Trophoblast cell (in vitro differentiated cells and primary cell): ENCODE results near the gene ARFGAP2.

Experiments
- DNase-seq, 2 donors: peaks; one replicate each; pipeline ENCODE4 v3.0.0-alpha.2; 2016
- H2AFZ ChIP-seq: 2 replicates; pipeline ENCODE4 v1.6.1; 2013; ENCODE audit warnings: low read length, moderate library complexity, mild to moderate bottlenecking; ENCODE audit not compliant: insufficient read depth, poor library complexity
- H2AK5ac ChIP-seq: 2 replicates; pipeline ENCODE4 v1.6.1; 2013; ENCODE audit warnings: mild to moderate bottlenecking, low read length
- H2BK120ac ChIP-seq: 2 replicates; pipeline ENCODE4 v1.6.1; 2013; ENCODE audit warnings: low read length, mild to moderate bottlenecking, moderate library complexity; ENCODE audit not compliant: insufficient read depth, poor library complexity
- H2BK12ac ChIP-seq: 2 replicates; pipeline ENCODE4 v1.6.1; 2013; ENCODE audit warnings: mild to moderate bottlenecking, low read length, moderate library complexity
- H2BK5ac ChIP-seq: 2 replicates; pipeline ENCODE4 v1.6.1; 2013; ENCODE audit warnings: low read length, low read depth, moderate library complexity, mild to moderate bottlenecking; ENCODE audit not compliant: poor library complexity
- H3K14ac ChIP-seq: 2 replicates; pipeline ENCODE4 v1.6.1; 2013; ENCODE audit warnings: mild to moderate bottlenecking, low read length
- H3K18ac ChIP-seq: 2 replicates; pipeline ENCODE4 v1.6.1; 2013; ENCODE audit warnings: mild to moderate bottlenecking, low read length
- H3K23ac ChIP-seq: 2 replicates; pipeline ENCODE4 v1.6.1; 2013; ENCODE audit warnings: low read length
- H3K27ac ChIP-seq: 2 replicates; pipeline ENCODE4 v1.5.1; 2013; ENCODE audit warnings: low read depth, mild to moderate bottlenecking, inconsistent platforms, low read length, moderate library complexity
- H3K27me3 ChIP-seq: 2 replicates; pipeline ENCODE4 v1.6.1; 2013; ENCODE audit warnings: inconsistent platforms, mild to moderate bottlenecking, low read length, moderate library complexity; ENCODE audit not compliant: insufficient read depth
- H3K36me3 ChIP-seq, 2 experiments: 1 replicate in 1 of 2; 2 replicates in 1 of 2; pipeline ENCODE4 v1.6.1; 2013; ENCODE audit warnings: low read length in 2 of 2, mild to moderate bottlenecking in 2 of 2, moderate library complexity in 1 of 2; ENCODE audit not compliant: insufficient read depth in 2 of 2, control insufficient read depth in 1 of 2
- H3K4ac ChIP-seq: 2 replicates; pipeline ENCODE4 v1.6.1; 2013; ENCODE audit warnings: low read depth, mild to moderate bottlenecking, low read length, moderate library complexity
- H3K4me1 ChIP-seq, 2 experiments: 1 replicate in 1 of 2; 2 replicates in 1 of 2; pipeline ENCODE4 v1.6.1; 2013; ENCODE audit warnings: low read length in 2 of 2, mild to moderate bottlenecking in 2 of 2, moderate library complexity in 1 of 2; ENCODE audit not compliant: insufficient read depth in 2 of 2, control insufficient read depth in 1 of 2
- H3K4me2 ChIP-seq: 2 replicates; pipeline ENCODE4 v1.6.1; 2013; ENCODE audit warnings: inconsistent platforms, mild to moderate bottlenecking, low read length, moderate library complexity
- H3K4me3 ChIP-seq: 2 replicates; pipeline ENCODE4 v1.5.1; 2013; ENCODE audit warnings: mild to moderate bottlenecking, low read depth, low read length, inconsistent platforms
- H3K79me1 ChIP-seq: one replicate; pipeline ENCODE4 v1.6.1; 2013; ENCODE audit warnings: low read length
- H3K79me2 ChIP-seq: 2 replicates; pipeline ENCODE4 v1.6.1; 2013; ENCODE audit warnings: low read length, mild to moderate bottlenecking; ENCODE audit not compliant: control insufficient read depth, insufficient read depth, poor library complexity
- H3K9ac ChIP-seq: 2 replicates; pipeline ENCODE4 v1.6.1; 2013; ENCODE audit warnings: mild to moderate bottlenecking, low read length
- H3K9me3 ChIP-seq: 2 replicates; pipeline ENCODE4 v1.6.1; 2013; ENCODE audit warnings: low read depth, mild to moderate bottlenecking, control low read depth, inconsistent platforms, low read length; ENCODE audit not compliant: insufficient read depth
- H4K12ac ChIP-seq: 2 replicates; pipeline ENCODE4 v1.6.1; 2013; ENCODE audit warnings: low read depth, mild to moderate bottlenecking, low read length, moderate library complexity
- H4K8ac ChIP-seq: 2 replicates; pipeline ENCODE4 v1.6.1; 2013; ENCODE audit warnings: low read depth, mild to moderate bottlenecking, low read length, moderate library complexity
- H4K91ac ChIP-seq: one replicate; pipeline ENCODE4 v1.6.1; 2013; ENCODE audit warnings: low read depth, mild to moderate bottlenecking, low read length, moderate library complexity
- WGBS: extraction: QIAGEN DNeasy Blood & Tissue Kit; methylation state at CpG from one replicate; pipeline ENCODE4 v1.1.7; 2013; ENCODE audit warnings: missing lambda C conversion rate; ENCODE audit not compliant: insufficient read length, insufficient coverage; ENCODE audit errors: extremely low coverage; 5-methylcytosine and 5-hydroxymethylcytosine counted together

The ARFGAP2 gene

GRCh38 chr11:47182380-47182779, 5.7 kb upstream of the ARFGAP2 start:
- no peak overlapping the region for H4K12ac ChIP-seq
- peak overlapping the region; percentile 35 for H3K18ac ChIP-seq
- no peak overlapping the region for H3K4me2 ChIP-seq
- H3K9ac ChIP-seq, result no peak overlapping the region
- peaks cover 28 to 32% of the 10 kb centered on the region in 2 experiments for H3K4me1 ChIP-seq
- H3K79me1 ChIP-seq, result peaks cover 23% of the 10 kb centered on the region
- H2BK120ac ChIP-seq, result no peak overlapping the region
- peak overlapping the region; percentile 62 for H3K4ac ChIP-seq
- no peak overlapping the region for H3K14ac ChIP-seq
- H3K27me3 ChIP-seq, result no peaks in the 10 kb centered on the region
- H3K4me3 ChIP-seq, result no peak overlapping the region
- H3K9me3 ChIP-seq, result peaks cover 2% of the 10 kb centered on the region
- peak overlapping the region; percentile 9 for H2BK12ac ChIP-seq
- no peak overlapping the region for H4K91ac ChIP-seq
- no peak overlapping the region for H2AFZ ChIP-seq
- no peak overlapping the region for H4K8ac ChIP-seq
- H2AK5ac ChIP-seq, result peak overlapping the region; percentile 38
- no CpG with 5 or more reads among the region's 17 CpGs for WGBS
- no peak overlapping the region for H3K27ac ChIP-seq
- H3K79me2 ChIP-seq, result peaks cover 22% of the 10 kb centered on the region
- no peak for DNase-seq
- H3K23ac ChIP-seq, result no peak overlapping the region
- H3K36me3 ChIP-seq, result peaks cover 40 to 43% of the 10 kb centered on the region in 2 experiments
- H2BK5ac ChIP-seq, result no peak overlapping the region

DNA sequence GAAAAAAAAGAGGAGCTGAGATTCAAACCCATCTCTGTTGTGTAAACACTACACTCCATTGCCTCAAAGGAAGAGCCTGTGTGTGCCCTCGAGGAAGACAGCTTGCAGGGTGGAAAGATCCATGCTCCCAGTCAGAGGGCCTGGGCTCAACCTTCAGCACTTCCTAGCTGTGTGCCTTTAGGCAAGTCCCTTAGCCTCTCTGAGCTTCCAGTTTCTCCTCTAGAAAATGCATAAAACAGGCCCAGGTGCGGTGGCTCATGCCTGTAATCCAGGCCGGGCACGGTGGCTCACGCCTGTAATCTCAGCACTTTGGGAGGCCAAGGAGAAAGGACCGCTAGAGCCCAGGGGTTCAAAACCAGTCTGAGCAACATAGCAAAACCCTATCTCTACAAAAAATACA, 4.6 kb upstream of the ARFGAP2 start:
- no peak overlapping the region for H3K4me3 ChIP-seq
- peaks cover 22% of the 10 kb centered on the region for H3K79me1 ChIP-seq
- no CpG with 5 or more reads among the region's 6 CpGs for WGBS
- H3K9ac ChIP-seq, result no peak overlapping the region
- H2AK5ac ChIP-seq, result no peak overlapping the region
- H3K27ac ChIP-seq, result no peak overlapping the region
- H3K18ac ChIP-seq, result no peak overlapping the region
- DNase-seq, result no peak
- H3K23ac ChIP-seq, result no peak overlapping the region
- peaks cover 40 to 43% of the 10 kb centered on the region in 2 experiments for H3K36me3 ChIP-seq
- no peak overlapping the region for H4K8ac ChIP-seq
- no peak overlapping the region for H2AFZ ChIP-seq
- H3K9me3 ChIP-seq, result peaks cover 2% of the 10 kb centered on the region
- H3K4me2 ChIP-seq, result no peak overlapping the region
- no peak overlapping the region for H2BK12ac ChIP-seq
- H3K4me1 ChIP-seq, result peaks cover 20 to 22% of the 10 kb centered on the region in 2 experiments
- no peak overlapping the region for H2BK120ac ChIP-seq
- H4K12ac ChIP-seq, result no peak overlapping the region
- no peak overlapping the region for H4K91ac ChIP-seq
- no peaks in the 10 kb centered on the region for H3K27me3 ChIP-seq
- peaks cover 21% of the 10 kb centered on the region for H3K79me2 ChIP-seq
- no peak overlapping the region for H3K14ac ChIP-seq
- no peak overlapping the region for H3K4ac ChIP-seq
- H2BK5ac ChIP-seq, result no peak overlapping the region

DNA sequence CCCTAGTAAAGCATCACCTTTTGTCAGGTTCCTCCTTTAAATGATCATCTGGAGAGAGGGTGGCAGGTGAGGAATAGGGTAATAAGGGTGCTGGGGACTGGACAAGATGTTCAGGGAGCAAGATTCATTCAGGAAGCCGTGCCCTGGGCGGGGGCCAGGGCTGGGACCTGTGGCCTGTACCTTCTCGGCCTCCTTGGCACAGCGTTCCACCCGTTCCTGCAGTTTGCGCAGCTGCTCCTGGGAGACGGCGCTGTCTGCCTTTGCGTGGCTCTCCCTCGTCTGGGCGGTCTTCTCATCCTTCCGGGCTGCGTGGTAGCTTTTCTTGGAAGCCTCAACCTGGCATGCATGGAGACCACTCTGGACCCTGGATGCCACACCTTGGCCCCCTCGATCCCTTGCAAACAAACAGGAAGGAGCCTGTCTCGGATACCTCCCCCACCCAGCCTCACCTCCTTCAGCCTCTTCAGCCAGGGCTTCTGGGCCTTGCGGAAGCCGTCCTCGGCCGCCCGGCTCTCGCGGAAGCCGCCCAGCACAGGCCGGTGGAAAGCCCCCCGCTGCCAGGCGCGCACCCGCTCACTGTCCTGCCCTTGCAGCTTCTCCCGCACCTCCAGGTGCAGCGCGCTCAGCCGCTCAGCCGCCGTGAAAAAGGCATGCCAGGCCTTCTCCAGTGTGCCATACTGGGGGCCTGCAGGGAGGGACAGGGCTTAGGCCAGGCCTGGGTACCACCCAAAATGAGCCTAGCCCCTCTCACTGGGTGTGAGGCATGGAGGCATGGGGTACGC, 3.5 kb upstream of the ARFGAP2 start:
- Histone ChIP-seq H3K4me3 (no peak overlapping the region), H2AFZ (no peak overlapping the region), H4K12ac (no peak overlapping the region), H3K9ac (no peak overlapping the region), H2BK5ac (no peak overlapping the region), H3K23ac (no peak overlapping the region), H3K14ac (no peak overlapping the region), H2BK120ac (no peak overlapping the region), H3K4me1 (peaks cover 23 to 25% of the 10 kb centered on the region in 2 experiments), H3K27ac (no peak overlapping the region), H3K4me2 (no peak overlapping the region), H3K9me3 (peaks cover 2% of the 10 kb centered on the region), H3K4ac (no peak overlapping the region), H4K8ac (no peak overlapping the region), H3K79me2 (peaks cover 21% of the 10 kb centered on the region), H4K91ac (no peak overlapping the region), H2AK5ac (no peak overlapping the region), H3K18ac (no peak overlapping the region), H2BK12ac (no peak overlapping the region), H3K27me3 (no peaks in the 10 kb centered on the region), H3K79me1 (peaks cover 17% of the 10 kb centered on the region), H3K36me3 (peaks cover 42 to 44% of the 10 kb centered on the region in 2 experiments)
- WGBS, result no CpG with 5 or more reads among the region's 35 CpGs
- DNase-seq, result no peak

- Histone ChIP-seq H4K12ac (no peak overlapping the region), H3K23ac (no peak overlapping the region), H3K18ac (no peak overlapping the region), H3K14ac (no peak overlapping the region), H4K91ac (no peak overlapping the region), H3K4me3 (no peak overlapping the region), H2AFZ (no peak overlapping the region), H3K27ac (no peak overlapping the region), H2BK12ac (no peak overlapping the region), H4K8ac (no peak overlapping the region), H3K9me3 (peaks cover 5% of the 10 kb centered on the region), H2BK5ac (no peak overlapping the region), H3K36me3 (peaks cover 47 to 50% of the 10 kb centered on the region in 2 experiments), H3K4me2 (no peak overlapping the region), H3K9ac (no peak overlapping the region), H3K27me3 (no peaks in the 10 kb centered on the region), H2BK120ac (no peak overlapping the region), H3K4ac (no peak overlapping the region), H2AK5ac (no peak overlapping the region), H3K79me1 (peaks cover 12% of the 10 kb centered on the region), H3K79me2 (peaks cover 21% of the 10 kb centered on the region), H3K4me1 (peaks cover 17 to 19% of the 10 kb centered on the region in 2 experiments)
- no CpG with 5 or more reads among the region's 1 CpG for WGBS
- peak; percentile 22 to 65 for DNase-seq
Measured at GRCh38 chr11:47179655-47179991, 2.9 kb upstream of the ARFGAP2 start.
